GM23338 (cell line): ENCODE measurements around the gene NCKAP5. TPM values are rescaled to one million over a fixed set of nuclear protein-coding genes. Genes with fewer than 3 reads are reported as not detected.

Experiments
- ATAC-seq: fragments of 200-7000 bp; cut with Tn5 transposase; 3 replicates; pipeline ENCODE4 v1.9.1; 2020
- DNase-seq: peaks from one replicate; pipeline ENCODE4 v3.0.0-alpha.2; 2015; ENCODE audit warnings: low spot score
- H2AFZ ChIP-seq: fragments of 200-600 bp; sonication (generic); 2 replicates; pipeline ENCODE4 v1.8.0; 2016; ENCODE audit warnings: antibody characterized with exemption, mild to moderate bottlenecking, moderate library complexity
- H3F3A ChIP-seq: fragments of 200-600 bp; sonication (generic); replicated peaks from 2 replicates; pipeline ENCODE4 v1.8.0; 2017; ENCODE audit warnings: antibody characterized with exemption, mixed run types, low read depth
- H3K27ac ChIP-seq: fragments of 200-600 bp; sonication (generic); 2 replicates; pipeline ENCODE4 v1.6.1; 2016; ENCODE audit warnings: low read depth
- H3K27me3 ChIP-seq: fragments of 200-600 bp; sonication (generic); 2 replicates; pipeline ENCODE4 v1.8.0; 2016; ENCODE audit warnings: mild to moderate bottlenecking, mixed run types, moderate library complexity; ENCODE audit not compliant: insufficient read depth
- H3K36me3 ChIP-seq: fragments of 200-600 bp; sonication (generic); 2 replicates; pipeline ENCODE4 v1.8.0; 2016; ENCODE audit warnings: mild to moderate bottlenecking; ENCODE audit not compliant: insufficient read depth
- H3K4me1 ChIP-seq: fragments of 200-600 bp; sonication (generic); 2 replicates; pipeline ENCODE4 v1.8.0; 2016; ENCODE audit warnings: mild to moderate bottlenecking, moderate library complexity; ENCODE audit not compliant: insufficient read depth
- H3K4me2 ChIP-seq: fragments of 200-600 bp; sonication (generic); 2 replicates; pipeline ENCODE4 v1.7.1; 2017; ENCODE audit warnings: mixed run types
- H3K4me3 ChIP-seq: fragments of 200-600 bp; sonication (generic); 2 replicates; pipeline ENCODE4 v1.6.1; 2016; ENCODE audit warnings: mixed run types
- H3K79me2 ChIP-seq: fragments of 200-600 bp; sonication (generic); replicated peaks from 2 replicates; pipeline ENCODE4 v1.8.0; 2017; ENCODE audit warnings: mild to moderate bottlenecking; ENCODE audit not compliant: insufficient read depth
- H3K9me2 ChIP-seq: fragments of 200-600 bp; sonication (generic); 2 replicates; pipeline ENCODE4 v1.8.0; 2017; ENCODE audit not compliant: insufficient read depth
- H4K20me1 ChIP-seq: fragments of 200-600 bp; sonication (generic); replicated peaks from 2 replicates; pipeline ENCODE4 v1.8.0; 2017; ENCODE audit warnings: mild to moderate bottlenecking; ENCODE audit not compliant: insufficient read depth
- H3K27ac Mint-ChIP-seq: 2 replicates; pipeline ENCODE4 v1.8.0; 2020; ENCODE audit warnings: inconsistent platforms, mild to moderate bottlenecking, moderate library complexity, mixed read lengths
- H3K27me3 Mint-ChIP-seq: 3 replicates; pipeline ENCODE4 v1.8.0; 2022; ENCODE audit warnings: low read depth, mild to moderate bottlenecking, moderate library complexity, mixed read lengths, inconsistent platforms; ENCODE audit not compliant: insufficient read depth, poor library complexity
- H3K36me3 Mint-ChIP-seq: 3 replicates; pipeline ENCODE4 v1.8.0; 2021; ENCODE audit warnings: low read depth, mild to moderate bottlenecking, inconsistent platforms, moderate library complexity, mixed read lengths
- H3K4me1 Mint-ChIP-seq: 3 replicates; pipeline ENCODE4 v1.8.0; 2020; ENCODE audit warnings: mild to moderate bottlenecking, inconsistent platforms, mixed read lengths
- H3K4me3 Mint-ChIP-seq: 3 replicates; pipeline ENCODE4 v1.8.0; 2021; ENCODE audit warnings: moderate library complexity, mild to moderate bottlenecking, inconsistent platforms, mixed read lengths
- H3K9me3 Mint-ChIP-seq: 3 replicates; pipeline ENCODE4 v1.8.0; 2020; ENCODE audit warnings: moderate library complexity, mild to moderate bottlenecking, inconsistent platforms, mixed read lengths
- CREB1 ChIP-seq: fragments of 250-450 bp; sonication (Bioruptor Pico); IDR thresholded peaks from 2 replicates; pipeline ENCODE4 v1.5.0; 2020; ENCODE audit warnings: low read depth, mild to moderate bottlenecking, moderate library complexity
- CTCF ChIP-seq, 2 experiments: fragments of 200-600 bp in 1 of 2; sonication (generic) in 1 of 2; conservative IDR thresholded peaks; 2 replicates each; pipeline versions ENCODE4 v1.5.1 to v1.6.1; 2016 to 2017; ENCODE audit warnings: antibody characterized with exemption in 2 of 2, low read depth in 2 of 2, mild to moderate bottlenecking in 2 of 2, moderate library complexity in 1 of 2
- ETS1 ChIP-seq: IDR thresholded peaks from 2 replicates; pipeline ENCODE4 v1.6.1; 2016; ENCODE audit warnings: antibody characterized with exemption
- EZH2 ChIP-seq: fragments of 200-600 bp; sonication (generic); IDR thresholded peaks from one replicate; pipeline ENCODE4 v1.8.0; 2017; ENCODE audit warnings: antibody characterized with exemption, mild to moderate bottlenecking, low read depth; ENCODE audit not compliant: unreplicated experiment
- EZH2phosphoT487 ChIP-seq: fragments of 200-600 bp; sonication (generic); IDR thresholded peaks from one replicate; pipeline ENCODE4 v1.8.1; 2018; ENCODE audit warnings: antibody characterized with exemption; ENCODE audit not compliant: unreplicated experiment
- JUNB ChIP-seq: IDR thresholded peaks from one replicate; pipeline ENCODE4 v1.6.1; 2016; ENCODE audit warnings: antibody characterized with exemption; ENCODE audit not compliant: unreplicated experiment
- NANOG ChIP-seq: IDR thresholded peaks from 2 replicates; pipeline ENCODE4 v1.6.1; 2016; ENCODE audit warnings: antibody characterized with exemption, borderline replicate concordance
- POLR2AphosphoS5 ChIP-seq: IDR thresholded peaks from 2 replicates; pipeline ENCODE4 v1.6.1; 2016; ENCODE audit warnings: antibody characterized with exemption, low read depth
- STAT1 ChIP-seq: IDR thresholded peaks from one replicate; pipeline ENCODE4 v1.6.1; 2016; ENCODE audit warnings: antibody characterized with exemption; ENCODE audit not compliant: unreplicated experiment
- ZNF114 ChIP-seq: fragments of 250-450 bp; sonication (Bioruptor Pico); IDR thresholded peaks from 2 replicates; pipeline ENCODE4 v1.5.0; 2020; ENCODE audit warnings: mild to moderate bottlenecking, moderate library complexity
- ZNF331 ChIP-seq: fragments of 250-450 bp; sonication (Bioruptor Pico); IDR thresholded peaks from 2 replicates; pipeline ENCODE4 v1.5.0; 2020; ENCODE audit warnings: low read depth, mild to moderate bottlenecking, moderate library complexity
- polyA plus RNA-seq: library from polyadenylated mRNA; unstranded; fragments of >200 nt; fragmentation: Nextera tagmentation; extraction: Ambion mirVana; gene quantifications from 2 replicates; pipeline ENCODE4 v1.2.1, GENCODE V29; 2016
- total RNA-seq: library from RNA; depleted of rRNA; stranded (reverse); fragments of >200 nt; shearing (Covaris generic); gene quantifications from 2 replicates; pipeline ENCODE4 v1.2.3, GENCODE V29; 2014
- TF ChIP-seq, protein P1 (sequence below): IDR thresholded peaks from one replicate; pipeline ENCODE4 v1.6.1; 2018; ENCODE audit warnings: antibody characterized with exemption; ENCODE audit not compliant: unreplicated experiment
- TF ChIP-seq, protein P2 (sequence below): fragments of 250-450 bp; sonication (Bioruptor Pico); IDR thresholded peaks from 2 replicates; pipeline ENCODE4 v1.5.0; 2020; ENCODE audit warnings: mild to moderate bottlenecking, moderate library complexity

NCKAP5 gene
- total and polyA plus RNA-seq, 2 experiments from 2014 or later = 0.34 to 0.73 TPM

- TF ChIP-seq EZH2phosphoT487 (no peak), NANOG (no peak), EZH2 (no peak), CREB1 (CRISPR knock-in tag) (no peak), ETS1 (no peak), ZNF331 (CRISPR knock-in tag) (no peak), STAT1 (no peak), POLR2AphosphoS5 (no peak), JUNB (no peak), ZNF114 (CRISPR knock-in tag) (no peak), CTCF (conservative IDR thresholded peaks at IDR 0.05; ENCODE audit: low read depth in 2 of 2) (no peak)
- TF ChIP-seq, protein P1, sequence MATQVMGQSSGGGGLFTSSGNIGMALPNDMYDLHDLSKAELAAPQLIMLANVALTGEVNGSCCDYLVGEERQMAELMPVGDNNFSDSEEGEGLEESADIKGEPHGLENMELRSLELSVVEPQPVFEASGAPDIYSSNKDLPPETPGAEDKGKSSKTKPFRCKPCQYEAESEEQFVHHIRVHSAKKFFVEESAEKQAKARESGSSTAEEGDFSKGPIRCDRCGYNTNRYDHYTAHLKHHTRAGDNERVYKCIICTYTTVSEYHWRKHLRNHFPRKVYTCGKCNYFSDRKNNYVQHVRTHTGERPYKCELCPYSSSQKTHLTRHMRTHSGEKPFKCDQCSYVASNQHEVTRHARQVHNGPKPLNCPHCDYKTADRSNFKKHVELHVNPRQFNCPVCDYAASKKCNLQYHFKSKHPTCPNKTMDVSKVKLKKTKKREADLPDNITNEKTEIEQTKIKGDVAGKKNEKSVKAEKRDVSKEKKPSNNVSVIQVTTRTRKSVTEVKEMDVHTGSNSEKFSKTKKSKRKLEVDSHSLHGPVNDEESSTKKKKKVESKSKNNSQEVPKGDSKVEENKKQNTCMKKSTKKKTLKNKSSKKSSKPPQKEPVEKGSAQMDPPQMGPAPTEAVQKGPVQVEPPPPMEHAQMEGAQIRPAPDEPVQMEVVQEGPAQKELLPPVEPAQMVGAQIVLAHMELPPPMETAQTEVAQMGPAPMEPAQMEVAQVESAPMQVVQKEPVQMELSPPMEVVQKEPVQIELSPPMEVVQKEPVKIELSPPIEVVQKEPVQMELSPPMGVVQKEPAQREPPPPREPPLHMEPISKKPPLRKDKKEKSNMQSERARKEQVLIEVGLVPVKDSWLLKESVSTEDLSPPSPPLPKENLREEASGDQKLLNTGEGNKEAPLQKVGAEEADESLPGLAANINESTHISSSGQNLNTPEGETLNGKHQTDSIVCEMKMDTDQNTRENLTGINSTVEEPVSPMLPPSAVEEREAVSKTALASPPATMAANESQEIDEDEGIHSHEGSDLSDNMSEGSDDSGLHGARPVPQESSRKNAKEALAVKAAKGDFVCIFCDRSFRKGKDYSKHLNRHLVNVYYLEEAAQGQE = no peak
- TF ChIP-seq, protein P2, sequence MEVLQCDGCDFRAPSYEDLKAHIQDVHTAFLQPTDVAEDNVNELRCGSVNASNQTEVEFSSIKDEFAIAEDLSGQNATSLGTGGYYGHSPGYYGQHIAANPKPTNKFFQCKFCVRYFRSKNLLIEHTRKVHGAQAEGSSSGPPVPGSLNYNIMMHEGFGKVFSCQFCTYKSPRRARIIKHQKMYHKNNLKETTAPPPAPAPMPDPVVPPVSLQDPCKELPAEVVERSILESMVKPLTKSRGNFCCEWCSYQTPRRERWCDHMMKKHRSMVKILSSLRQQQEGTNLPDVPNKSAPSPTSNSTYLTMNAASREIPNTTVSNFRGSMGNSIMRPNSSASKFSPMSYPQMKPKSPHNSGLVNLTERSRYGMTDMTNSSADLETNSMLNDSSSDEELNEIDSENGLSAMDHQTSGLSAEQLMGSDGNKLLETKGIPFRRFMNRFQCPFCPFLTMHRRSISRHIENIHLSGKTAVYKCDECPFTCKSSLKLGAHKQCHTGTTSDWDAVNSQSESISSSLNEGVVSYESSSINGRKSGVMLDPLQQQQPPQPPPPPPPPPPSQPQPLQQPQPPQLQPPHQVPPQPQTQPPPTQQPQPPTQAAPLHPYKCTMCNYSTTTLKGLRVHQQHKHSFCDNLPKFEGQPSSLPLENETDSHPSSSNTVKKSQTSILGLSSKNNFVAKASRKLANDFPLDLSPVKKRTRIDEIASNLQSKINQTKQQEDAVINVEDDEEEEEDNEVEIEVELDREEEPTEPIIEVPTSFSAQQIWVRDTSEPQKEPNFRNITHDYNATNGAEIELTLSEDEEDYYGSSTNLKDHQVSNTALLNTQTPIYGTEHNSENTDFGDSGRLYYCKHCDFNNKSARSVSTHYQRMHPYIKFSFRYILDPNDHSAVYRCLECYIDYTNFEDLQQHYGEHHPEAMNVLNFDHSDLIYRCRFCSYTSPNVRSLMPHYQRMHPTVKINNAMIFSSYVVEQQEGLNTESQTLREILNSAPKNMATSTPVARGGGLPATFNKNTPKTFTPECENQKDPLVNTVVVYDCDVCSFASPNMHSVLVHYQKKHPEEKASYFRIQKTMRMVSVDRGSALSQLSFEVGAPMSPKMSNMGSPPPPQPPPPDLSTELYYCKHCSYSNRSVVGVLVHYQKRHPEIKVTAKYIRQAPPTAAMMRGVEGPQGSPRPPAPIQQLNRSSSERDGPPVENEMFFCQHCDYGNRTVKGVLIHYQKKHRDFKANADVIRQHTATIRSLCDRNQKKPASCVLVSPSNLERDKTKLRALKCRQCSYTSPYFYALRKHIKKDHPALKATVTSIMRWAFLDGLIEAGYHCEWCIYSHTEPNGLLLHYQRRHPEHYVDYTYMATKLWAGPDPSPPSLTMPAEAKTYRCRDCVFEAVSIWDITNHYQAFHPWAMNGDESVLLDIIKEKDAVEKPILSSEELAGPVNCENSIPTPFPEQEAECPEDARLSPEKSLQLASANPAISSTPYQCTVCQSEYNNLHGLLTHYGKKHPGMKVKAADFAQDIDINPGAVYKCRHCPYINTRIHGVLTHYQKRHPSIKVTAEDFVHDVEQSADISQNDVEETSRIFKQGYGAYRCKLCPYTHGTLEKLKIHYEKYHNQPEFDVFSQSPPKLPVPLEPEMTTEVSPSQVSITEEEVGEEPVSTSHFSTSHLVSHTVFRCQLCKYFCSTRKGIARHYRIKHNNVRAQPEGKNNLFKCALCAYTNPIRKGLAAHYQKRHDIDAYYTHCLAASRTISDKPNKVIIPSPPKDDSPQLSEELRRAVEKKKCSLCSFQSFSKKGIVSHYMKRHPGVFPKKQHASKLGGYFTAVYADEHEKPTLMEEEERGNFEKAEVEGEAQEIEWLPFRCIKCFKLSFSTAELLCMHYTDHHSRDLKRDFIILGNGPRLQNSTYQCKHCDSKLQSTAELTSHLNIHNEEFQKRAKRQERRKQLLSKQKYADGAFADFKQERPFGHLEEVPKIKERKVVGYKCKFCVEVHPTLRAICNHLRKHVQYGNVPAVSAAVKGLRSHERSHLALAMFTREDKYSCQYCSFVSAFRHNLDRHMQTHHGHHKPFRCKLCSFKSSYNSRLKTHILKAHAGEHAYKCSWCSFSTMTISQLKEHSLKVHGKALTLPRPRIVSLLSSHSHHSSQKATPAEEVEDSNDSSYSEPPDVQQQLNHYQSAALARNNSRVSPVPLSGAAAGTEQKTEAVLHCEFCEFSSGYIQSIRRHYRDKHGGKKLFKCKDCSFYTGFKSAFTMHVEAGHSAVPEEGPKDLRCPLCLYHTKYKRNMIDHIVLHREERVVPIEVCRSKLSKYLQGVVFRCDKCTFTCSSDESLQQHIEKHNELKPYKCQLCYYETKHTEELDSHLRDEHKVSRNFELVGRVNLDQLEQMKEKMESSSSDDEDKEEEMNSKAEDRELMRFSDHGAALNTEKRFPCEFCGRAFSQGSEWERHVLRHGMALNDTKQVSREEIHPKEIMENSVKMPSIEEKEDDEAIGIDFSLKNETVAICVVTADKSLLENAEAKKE (CRISPR knock-in tag) = no peak
- Mint-ChIP-seq H3K27me3 (no peaks in the 10 kb centered on the region), H3K4me1 (0 out of 3 replicates have a peak, but pooled peaks cover 2% of the 10 kb centered on the region), H3K27ac (no peak overlapping the region), H3K9me3 (peaks cover 4% of the 10 kb centered on the region; the same call in 1 of the 3 replicates), H3K36me3 (no peaks in the 10 kb centered on the region), H3K4me3 (no peak overlapping the region)
- Histone ChIP-seq H3K27ac (no peak overlapping the region), H3K4me3 (no peak overlapping the region), H3K79me2 (no peaks in the 10 kb centered on the region), H3F3A (no peaks in the 10 kb centered on the region), H2AFZ (no peak overlapping the region), H3K4me1 (no peaks in the 10 kb centered on the region), H3K4me2 (no peak overlapping the region), H3K36me3 (no peaks in the 10 kb centered on the region), H3K9me2 (0 out of 2 replicates have a peak, but pooled peaks cover 6% of the 10 kb centered on the region), H3K27me3 (no peaks in the 10 kb centered on the region), H4K20me1 (no peaks in the 10 kb centered on the region)
- DNase-seq (no peak), ATAC-seq (no peak)
Observed at GRCh38 chr2:132754392-132754791, 813.9 kb downstream of the NCKAP5 start.
